ENCODE results near the gene ADK. TPM values are rescaled to one million over a fixed set of nuclear protein-coding genes. Genes with fewer than 3 reads are reported as not detected.

The ADK gene
- total RNA-seq, 1 experiment from 2014 or later = 66.6 TPM

DNA sequence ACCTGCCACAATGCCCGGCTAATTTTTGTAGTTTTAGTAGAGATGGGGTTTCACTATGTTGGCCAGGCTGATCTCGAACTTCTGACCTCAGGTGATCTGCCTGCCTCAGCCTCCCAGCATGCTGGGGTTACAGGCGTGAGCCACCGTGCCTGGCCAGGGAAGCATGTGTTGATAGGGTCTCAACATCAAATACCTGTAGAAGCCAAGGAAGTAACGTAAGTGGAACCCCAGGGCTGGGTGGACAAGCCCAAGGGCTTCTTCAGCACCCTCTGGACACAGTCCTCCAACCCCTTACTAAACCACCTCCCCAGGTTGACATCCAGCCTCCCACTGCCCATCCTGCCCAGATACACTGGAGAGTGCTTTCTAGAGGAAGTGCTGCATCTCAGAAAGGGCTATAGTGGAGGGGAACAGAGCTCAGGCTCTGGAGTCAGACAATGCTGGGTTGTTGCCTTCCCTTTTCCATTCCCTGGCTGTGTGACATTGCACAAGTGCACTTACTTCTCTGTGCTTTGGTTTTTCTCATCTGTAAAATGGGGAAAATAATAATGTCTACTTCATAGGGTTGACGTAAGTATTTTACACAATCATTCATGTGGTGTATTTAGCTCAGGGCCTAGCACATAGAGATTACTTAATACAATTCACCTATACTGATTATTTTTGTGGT lies 601.5 kb downstream of the ADK start:
- no peak for DNase-seq
- no peaks in the 10 kb centered on the region for H3K36me3 Mint-ChIP-seq (ENCODE audit: insufficient read depth, unreplicated experiment)
- CTCF ChIA-PET = no interaction called here
- H3K27me3 Mint-ChIP-seq (ENCODE audit: unreplicated experiment) = no peaks in the 10 kb centered on the region
- no peaks in the 10 kb centered on the region for H3K4me1 Mint-ChIP-seq (ENCODE audit: low read depth, unreplicated experiment)
- no TSS peak for BruUV-seq (replicated peaks)
- TF ChIP-seq, protein P1, sequence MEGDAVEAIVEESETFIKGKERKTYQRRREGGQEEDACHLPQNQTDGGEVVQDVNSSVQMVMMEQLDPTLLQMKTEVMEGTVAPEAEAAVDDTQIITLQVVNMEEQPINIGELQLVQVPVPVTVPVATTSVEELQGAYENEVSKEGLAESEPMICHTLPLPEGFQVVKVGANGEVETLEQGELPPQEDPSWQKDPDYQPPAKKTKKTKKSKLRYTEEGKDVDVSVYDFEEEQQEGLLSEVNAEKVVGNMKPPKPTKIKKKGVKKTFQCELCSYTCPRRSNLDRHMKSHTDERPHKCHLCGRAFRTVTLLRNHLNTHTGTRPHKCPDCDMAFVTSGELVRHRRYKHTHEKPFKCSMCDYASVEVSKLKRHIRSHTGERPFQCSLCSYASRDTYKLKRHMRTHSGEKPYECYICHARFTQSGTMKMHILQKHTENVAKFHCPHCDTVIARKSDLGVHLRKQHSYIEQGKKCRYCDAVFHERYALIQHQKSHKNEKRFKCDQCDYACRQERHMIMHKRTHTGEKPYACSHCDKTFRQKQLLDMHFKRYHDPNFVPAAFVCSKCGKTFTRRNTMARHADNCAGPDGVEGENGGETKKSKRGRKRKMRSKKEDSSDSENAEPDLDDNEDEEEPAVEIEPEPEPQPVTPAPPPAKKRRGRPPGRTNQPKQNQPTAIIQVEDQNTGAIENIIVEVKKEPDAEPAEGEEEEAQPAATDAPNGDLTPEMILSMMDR (IDR thresholded peaks at IDR 0.05; ENCODE audit: unreplicated experiment) = no peak
- H3K27ac Mint-ChIP-seq (ENCODE audit: unreplicated experiment) = no peak overlapping the region
- intact Hi-C loops (cut with micrococcal nuclease; ENCODE audit: unreplicated experiment) = loop anchor here (10.0 kb wide), 1 partner anchor 272 kb away; no protein-coding TSS in a partner anchor
- no peaks in the 10 kb centered on the region for H3K9me3 Mint-ChIP-seq (ENCODE audit: low read depth, unreplicated experiment)
- no peak overlapping the region for H3K4me3 Mint-ChIP-seq (ENCODE audit: low read depth, unreplicated experiment)

DNA sequence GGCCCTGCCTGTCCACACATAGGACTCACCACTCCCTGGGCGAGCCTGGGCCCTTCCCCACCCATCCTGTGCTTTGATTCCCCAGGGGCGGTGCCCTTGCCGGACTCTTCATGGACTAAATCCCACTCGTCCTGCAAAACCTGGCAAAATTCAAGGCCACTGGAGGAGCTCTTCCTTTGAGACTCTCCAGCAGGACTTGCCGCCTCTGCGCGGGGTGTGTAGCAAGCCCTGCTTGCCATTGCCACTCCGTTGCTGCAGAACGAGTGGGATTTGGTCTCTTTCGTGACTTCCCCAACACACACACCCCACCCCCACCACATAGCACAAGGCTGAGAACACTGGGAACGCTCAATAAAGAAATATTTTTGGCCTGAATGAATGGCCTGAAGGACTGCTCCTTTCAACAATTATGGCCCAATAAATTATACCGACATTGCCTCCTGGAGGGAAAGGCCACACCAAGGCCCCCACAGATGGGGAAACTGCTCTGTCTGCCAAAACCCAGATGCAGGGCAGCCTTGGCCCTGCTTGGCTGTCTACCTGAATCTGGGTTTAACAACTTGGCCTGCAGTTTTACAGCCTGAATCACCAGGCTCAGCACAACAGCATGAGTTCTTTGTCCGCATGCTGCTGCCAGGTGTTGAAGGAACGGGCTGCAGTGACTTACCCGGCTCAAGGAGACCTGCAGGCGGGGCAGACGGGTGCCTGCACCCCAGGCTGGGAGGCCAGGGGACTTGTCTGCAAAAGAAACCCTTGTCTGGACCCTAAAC lies 602.6 kb downstream of the ADK start:
- no peak overlapping the region for H3K27ac Mint-ChIP-seq (ENCODE audit: unreplicated experiment)

DNA sequence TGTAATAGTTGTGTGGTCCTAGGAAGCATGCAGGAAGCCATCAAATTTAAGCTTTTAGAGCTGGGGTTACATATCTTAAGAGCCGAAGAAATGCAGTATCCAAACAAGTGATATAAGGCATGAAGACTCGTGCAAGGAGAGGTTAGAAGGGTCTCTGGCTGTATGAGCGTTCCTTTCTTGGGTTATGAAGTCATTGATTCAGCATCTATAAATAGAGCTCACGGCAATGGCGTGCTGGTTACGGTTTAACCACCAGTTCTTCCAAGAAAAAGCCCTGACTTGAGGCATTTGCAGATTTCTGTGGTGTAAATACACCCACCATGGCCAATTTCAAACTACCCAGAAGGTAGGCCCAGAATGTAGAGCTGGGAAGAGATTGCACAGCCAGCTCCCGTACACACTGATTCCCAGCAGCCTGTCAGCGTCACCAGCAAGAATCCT lies 603.4 kb downstream of the ADK start:
- Mint-ChIP-seq H3K9me3 (ENCODE audit: low read depth, unreplicated experiment) (no peaks in the 10 kb centered on the region), H3K4me3 (ENCODE audit: low read depth, unreplicated experiment) (no peak overlapping the region), H3K27me3 (ENCODE audit: unreplicated experiment) (no peaks in the 10 kb centered on the region), H3K36me3 (ENCODE audit: insufficient read depth, unreplicated experiment) (no peaks in the 10 kb centered on the region), H3K27ac (ENCODE audit: unreplicated experiment) (no peak overlapping the region), H3K4me1 (ENCODE audit: low read depth, unreplicated experiment) (no peaks in the 10 kb centered on the region)
- DNase-seq = no peak
- intact Hi-C loops (cut with micrococcal nuclease; ENCODE audit: unreplicated experiment) = loop anchor here (10.0 kb wide), 1 partner anchor 270 kb away; no protein-coding TSS in a partner anchor
- BruUV-seq (replicated peaks) = no TSS peak
- TF ChIP-seq, protein P1 (IDR thresholded peaks at IDR 0.05; ENCODE audit: unreplicated experiment) = no peak
- CTCF ChIA-PET = no interaction called here

More for the DNA sequence above, 602.6 kb downstream of the ADK start:
- no peaks in the 10 kb centered on the region for H3K4me1 Mint-ChIP-seq (ENCODE audit: low read depth, unreplicated experiment)
- CTCF ChIA-PET = no interaction called here
- no TSS peak for BruUV-seq (replicated peaks)
- DNase-seq = no peak
- H3K36me3 Mint-ChIP-seq (ENCODE audit: insufficient read depth, unreplicated experiment) = no peaks in the 10 kb centered on the region
- TF ChIP-seq, protein P1 (IDR thresholded peaks at IDR 0.05; ENCODE audit: unreplicated experiment) = no peak
- no peak overlapping the region for H3K4me3 Mint-ChIP-seq (ENCODE audit: low read depth, unreplicated experiment)
- intact Hi-C loops (cut with micrococcal nuclease; ENCODE audit: unreplicated experiment) = loop anchor here (10.0 kb wide), 1 partner anchor 271 kb away; no protein-coding TSS in a partner anchor
- H3K9me3 Mint-ChIP-seq (ENCODE audit: low read depth, unreplicated experiment) = no peaks in the 10 kb centered on the region
- no peaks in the 10 kb centered on the region for H3K27me3 Mint-ChIP-seq (ENCODE audit: unreplicated experiment)

DNA sequence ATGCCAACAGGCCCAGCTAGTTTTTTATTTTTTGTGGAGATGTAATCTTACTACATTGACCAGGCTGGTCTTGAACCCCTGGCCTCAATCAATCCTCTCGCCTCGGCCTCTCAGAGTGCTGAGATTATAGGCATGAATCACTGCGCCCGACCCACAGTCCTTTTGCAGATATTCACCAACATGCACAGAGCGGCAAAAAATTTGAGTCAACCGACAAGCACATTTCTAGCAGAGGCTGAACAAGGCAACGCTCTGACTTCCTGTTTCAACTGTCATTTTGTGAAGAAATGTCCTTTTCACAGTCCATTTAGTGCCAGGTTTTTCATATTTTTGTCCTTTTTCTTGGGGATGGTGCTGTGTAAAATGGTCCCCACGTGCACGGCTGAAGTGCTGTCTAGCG lies 604.3 kb downstream of the ADK start:
- TF ChIP-seq, protein P1 (IDR thresholded peaks at IDR 0.05; ENCODE audit: unreplicated experiment) = no peak
- CTCF ChIA-PET = no interaction called here
- Mint-ChIP-seq H3K27ac (ENCODE audit: unreplicated experiment) (no peak overlapping the region), H3K36me3 (ENCODE audit: insufficient read depth, unreplicated experiment) (no peaks in the 10 kb centered on the region), H3K27me3 (ENCODE audit: unreplicated experiment) (no peaks in the 10 kb centered on the region), H3K4me3 (ENCODE audit: low read depth, unreplicated experiment) (no peak overlapping the region), H3K4me1 (ENCODE audit: low read depth, unreplicated experiment) (no peaks in the 10 kb centered on the region), H3K9me3 (ENCODE audit: low read depth, unreplicated experiment) (no peaks in the 10 kb centered on the region)
- no TSS peak for BruUV-seq (replicated peaks)
- intact Hi-C loops (cut with micrococcal nuclease; ENCODE audit: unreplicated experiment) = loop anchor here (10.0 kb wide), 1 partner anchor 270 kb away; no protein-coding TSS in a partner anchor
- DNase-seq = no peak

Other genes starting within 250 kb of the ADK start
- gene PLAU, start 240.1 kb upstream of the ADK start, total RNA-seq (2022) = 655 and 706 TPM in 2 replicates
- gene VCL, start 153.1 kb upstream of the ADK start, total RNA-seq (2022) = 234 and 237 TPM in 2 replicates
- 52.2 and 52.6 TPM in 2 replicates for gene AP3M1, start 393 bp upstream of the ADK start, total RNA-seq (2022)